Osteocyte (in vitro differentiated cells): ENCODE measurements around the gene KIRREL3. TPM values are rescaled to one million over a fixed set of nuclear protein-coding genes. Genes with fewer than 3 reads are reported as not detected.
A peak's percentile ranks its signal among the peaks of the same experiment; 100 is the strongest.

ENCODE experiments used
- DNase-seq: peaks from one replicate; pipeline ENCODE4 v3.0.0; 2021; ENCODE audit warnings: mixed read lengths; ENCODE audit not compliant: unreplicated experiment; ENCODE audit errors: extremely low spot score
- H3K27ac Mint-ChIP-seq: one replicate; pipeline ENCODE4 v1.8.0; 2021; ENCODE audit warnings: mild to moderate bottlenecking, mixed read lengths; ENCODE audit not compliant: unreplicated experiment
- H3K27me3 Mint-ChIP-seq: one replicate; pipeline ENCODE4 v1.8.0; 2021; ENCODE audit warnings: mixed read lengths; ENCODE audit not compliant: unreplicated experiment
- H3K36me3 Mint-ChIP-seq: one replicate; pipeline ENCODE4 v1.8.0; 2021; ENCODE audit warnings: mixed read lengths; ENCODE audit not compliant: unreplicated experiment
- H3K4me1 Mint-ChIP-seq: one replicate; pipeline ENCODE4 v1.8.0; 2021; ENCODE audit warnings: mixed read lengths; ENCODE audit not compliant: unreplicated experiment
- H3K4me3 Mint-ChIP-seq: one replicate; pipeline ENCODE4 v1.8.0; 2021; ENCODE audit warnings: mild to moderate bottlenecking, moderate library complexity, mixed read lengths; ENCODE audit not compliant: unreplicated experiment
- H3K9me3 Mint-ChIP-seq: one replicate; pipeline ENCODE4 v1.8.0; 2021; ENCODE audit warnings: mixed read lengths; ENCODE audit not compliant: unreplicated experiment
- CTCF ChIP-seq: fragments of 200-600 bp; sonication (generic); IDR thresholded peaks from 2 replicates; pipeline ENCODE4 v1.5.0; 2021; ENCODE audit warnings: antibody characterized with exemption, mild to moderate bottlenecking, moderate library complexity
- total RNA-seq: library from RNA; stranded (reverse); gene quantifications from 2 replicates; pipeline ENCODE4 v1.2.1, GENCODE V29; 2021

The KIRREL3 gene
- total RNA-seq, 1 donor from 2014 or later, result 1.2 TPM

GRCh38 chr11:126973051-126973450 is 27.5 kb downstream of the KIRREL3 start:
- DNase-seq, result no peak
- Mint-ChIP-seq H3K27me3 (no peaks in the 10 kb centered on the region), H3K27ac (no peak overlapping the region), H3K4me1 (peaks cover 5% of the 10 kb centered on the region), H3K36me3 (no peaks in the 10 kb centered on the region), H3K4me3 (no peak overlapping the region), H3K9me3 (peaks cover 7% of the 10 kb centered on the region)
- no peak for TF ChIP-seq CTCF

DNA sequence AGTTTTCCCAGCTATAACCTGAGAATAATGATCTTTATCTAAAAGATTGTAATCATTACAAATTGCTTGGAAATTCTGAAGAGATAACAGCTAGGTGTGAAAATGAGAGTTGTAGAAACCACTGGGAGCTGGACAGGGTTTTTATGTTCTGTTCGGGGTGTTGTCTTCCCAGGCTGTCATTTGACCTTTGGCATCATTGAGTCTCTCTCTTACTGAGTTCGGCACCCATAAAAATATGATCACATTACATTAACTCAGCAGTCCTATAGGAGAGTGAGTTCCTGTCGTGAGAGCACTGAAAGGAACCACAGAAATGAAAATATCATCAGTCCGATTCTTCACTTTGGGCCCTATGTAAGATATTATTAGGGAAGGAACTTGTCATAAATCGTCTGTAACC is 29.3 kb downstream of the KIRREL3 start:
- no peak for TF ChIP-seq CTCF
- Mint-ChIP-seq H3K27me3 (no peaks in the 10 kb centered on the region), H3K36me3 (no peaks in the 10 kb centered on the region), H3K9me3 (peaks cover 7% of the 10 kb centered on the region), H3K27ac (no peak overlapping the region), H3K4me1 (peaks cover 5% of the 10 kb centered on the region), H3K4me3 (no peak overlapping the region)
- DNase-seq, result no peak

DNA sequence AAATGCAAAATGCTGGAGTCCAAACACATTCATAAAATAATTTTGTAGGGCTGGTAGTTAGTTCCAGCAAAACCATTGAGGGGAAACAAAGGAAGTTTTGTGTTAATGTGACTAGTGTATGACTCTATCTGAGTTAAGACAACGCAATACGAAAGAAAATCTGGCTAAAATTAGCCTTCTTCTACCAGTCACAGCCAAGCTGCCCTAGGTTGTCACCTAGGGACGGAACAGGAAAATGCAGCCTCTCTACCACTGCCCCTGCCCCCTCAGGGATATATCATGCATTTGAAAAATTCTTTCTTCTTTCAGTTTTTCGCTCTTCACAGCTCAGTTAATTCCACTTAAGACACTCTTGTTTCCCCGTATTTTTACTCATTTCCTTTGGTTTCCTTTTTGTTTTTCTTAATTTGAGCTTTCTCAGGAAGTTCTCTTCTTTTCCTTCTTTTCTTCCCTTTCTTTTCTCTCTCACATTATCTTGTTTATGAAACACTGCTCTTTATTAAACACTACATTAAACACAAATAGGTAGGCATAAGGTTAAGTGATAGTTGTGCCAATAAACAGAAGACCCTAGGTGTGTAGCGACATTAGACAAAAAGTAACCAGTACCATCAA is 30.6 kb downstream of the KIRREL3 start:
- DNase-seq, result no peak
- Mint-ChIP-seq H3K9me3 (peaks cover 7% of the 10 kb centered on the region), H3K4me3 (no peak overlapping the region), H3K27ac (no peak overlapping the region), H3K36me3 (no peaks in the 10 kb centered on the region), H3K4me1 (peaks cover 5% of the 10 kb centered on the region), H3K27me3 (no peaks in the 10 kb centered on the region)
- peak; percentile 69 for TF ChIP-seq CTCF

DNA sequence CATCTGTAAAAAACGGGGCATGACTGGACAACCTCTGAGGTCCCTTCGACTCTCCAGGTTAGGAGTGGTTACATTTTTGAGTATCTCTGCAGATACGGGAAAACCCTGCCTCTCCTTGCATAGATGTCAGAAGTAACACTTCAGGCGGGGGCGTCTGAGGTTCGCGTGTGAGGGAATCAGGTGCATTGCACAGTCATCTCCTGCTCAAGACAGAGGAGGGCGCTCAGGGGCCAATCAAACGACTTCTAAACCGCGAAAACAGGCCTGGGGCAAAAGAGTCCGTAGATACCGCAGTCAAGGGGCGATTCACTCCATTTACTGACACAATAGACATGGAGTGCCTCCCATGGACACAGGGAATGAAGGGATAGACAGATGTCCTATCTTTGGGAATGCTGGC is 31.7 kb downstream of the KIRREL3 start:
- no peaks in the 10 kb centered on the region for H3K27me3 Mint-ChIP-seq

DNA sequence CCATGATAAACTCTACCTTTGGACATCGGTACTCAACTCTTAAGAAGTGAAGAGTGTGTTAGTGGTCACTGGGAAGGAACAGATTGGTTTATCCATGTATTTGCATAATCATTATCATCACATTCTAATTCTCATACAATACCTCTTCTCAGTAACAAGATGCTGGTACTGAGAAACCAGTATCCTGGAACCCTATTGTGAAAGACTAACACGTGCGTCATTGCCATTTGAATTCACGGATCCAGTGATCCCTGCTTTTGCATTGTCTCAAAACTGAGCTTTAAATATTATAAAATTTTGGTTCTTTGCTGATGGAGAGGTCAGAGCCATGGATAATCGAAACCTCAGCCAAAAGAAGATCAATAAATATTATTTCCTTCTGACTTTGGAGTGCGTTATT is 35.2 kb downstream of the KIRREL3 start:
- no peak overlapping the region for H3K4me3 Mint-ChIP-seq
- H3K4me1 Mint-ChIP-seq, result peaks cover 5% of the 10 kb centered on the region
- H3K9me3 Mint-ChIP-seq, result peaks cover 10% of the 10 kb centered on the region
- H3K36me3 Mint-ChIP-seq, result no peaks in the 10 kb centered on the region
- H3K27ac Mint-ChIP-seq, result no peak overlapping the region
- no peaks in the 10 kb centered on the region for H3K27me3 Mint-ChIP-seq
- no peak for TF ChIP-seq CTCF
- no peak for DNase-seq

More for the DNA sequence above, 31.7 kb downstream of the KIRREL3 start:
- Mint-ChIP-seq H3K36me3 (no peaks in the 10 kb centered on the region), H3K27ac (no peak overlapping the region), H3K4me3 (no peak overlapping the region), H3K9me3 (peaks cover 7% of the 10 kb centered on the region), H3K4me1 (peaks cover 5% of the 10 kb centered on the region)
- no peak for TF ChIP-seq CTCF
- DNase-seq, result no peak
